HG03354 (cell line): ENCODE measurements around the gene PUM2.
"Not testable (repeated sequence)": the region's sequence is repeated elsewhere in the genome, so short reads cannot be mapped to it uniquely, and the experiment has no call there.

Experiments used
- ATAC-seq: cut with Tn5 transposase; IDR thresholded peaks from one replicate; pipeline ENCODE4 v1.9.1; 2021; ENCODE audit warnings: mild to moderate bottlenecking; ENCODE audit not compliant: unreplicated experiment, poor library complexity, severe bottlenecking

PUM2 gene

GRCh38 chr2:20372896-20373640 lies 22.4 kb upstream of the PUM2 start:
- ATAC-seq = no peak

- ATAC-seq = no peak
Observed at GRCh38 chr2:20371323-20372025, 20.8 kb upstream of the PUM2 start.

- no peak for ATAC-seq
Observed at GRCh38 chr2:20370191-20370590, 19.5 kb upstream of the PUM2 start.

GRCh38 chr2:20369366-20369765 lies 18.7 kb upstream of the PUM2 start:
- ATAC-seq = no peak

- ATAC-seq = no peak
Observed at GRCh38 chr2:20368706-20369105, 18.1 kb upstream of the PUM2 start.

GRCh38 chr2:20367929-20368328 lies 17.3 kb upstream of the PUM2 start:
- ATAC-seq = not testable (repeated sequence)

GRCh38 chr2:20366672-20367116 lies 16.1 kb upstream of the PUM2 start:
- no peak for ATAC-seq

- peak; percentile 93 for ATAC-seq
Observed at GRCh38 chr2:20365249-20365817, 14.7 kb upstream of the PUM2 start.

GRCh38 chr2:20363578-20363977 lies 12.9 kb upstream of the PUM2 start:
- ATAC-seq = no peak

GRCh38 chr2:20362701-20363435 lies 12.2 kb upstream of the PUM2 start:
- ATAC-seq = no peak

GRCh38 chr2:20361893-20362292 lies 11.2 kb upstream of the PUM2 start:
- no peak for ATAC-seq

GRCh38 chr2:20359096-20359495 lies 8.5 kb upstream of the PUM2 start:
- no peak for ATAC-seq

GRCh38 chr2:20357638-20358389 lies 7.2 kb upstream of the PUM2 start:
- ATAC-seq = no peak

GRCh38 chr2:20356042-20356441 lies 5.4 kb upstream of the PUM2 start:
- no peak for ATAC-seq

- no peak for ATAC-seq
Observed at GRCh38 chr2:20355131-20355530, 4.5 kb upstream of the PUM2 start.

GRCh38 chr2:20353241-20353992 lies 2.8 kb upstream of the PUM2 start:
- no peak for ATAC-seq

- no peak for ATAC-seq
Observed at GRCh38 chr2:20352581-20353216, 2.1 kb upstream of the PUM2 start.

GRCh38 chr2:20352230-20352578 lies 1.6 kb upstream of the PUM2 start:
- ATAC-seq = no peak
